Neural cell (in vitro differentiated cells): Measurements from ENCODE around the gene ADAMTS6. TPM values are rescaled to one million over a fixed set of nuclear protein-coding genes. Genes with fewer than 3 reads are reported as not detected.
"Not testable (repeated sequence)": the region's sequence is repeated elsewhere in the genome, so short reads cannot be mapped to it uniquely, and the experiment has no call there.

Source experiments
- H2AFZ ChIP-seq: fragments of 200-600, 300-800 bp; sonication (generic), shearing (Covaris generic); 2 replicates; pipeline ENCODE4 v1.6.0; 2014; ENCODE audit warnings: low read depth, mild to moderate bottlenecking, antibody characterized with exemption, low read length, moderate library complexity
- H3F3A ChIP-seq: fragments of 200-600 bp; shearing (Covaris generic); 2 replicates; pipeline ENCODE4 v1.6.1; 2016; ENCODE audit warnings: mild to moderate bottlenecking, moderate library complexity, mixed read lengths, antibody characterized with exemption, low read length; ENCODE audit not compliant: insufficient read depth, poor library complexity, severe bottlenecking
- H3K27ac ChIP-seq: fragments of 200-600, 300-800 bp; sonication (generic), shearing (Covaris generic); 2 replicates; pipeline ENCODE4 v1.5.1; 2014; ENCODE audit warnings: mild to moderate bottlenecking, low read length, moderate library complexity
- H3K27me3 ChIP-seq: fragments of 300-800, 200-600 bp; sonication (generic), shearing (Covaris generic); 2 replicates; pipeline ENCODE4 v1.6.0; 2014; ENCODE audit warnings: mild to moderate bottlenecking, low read depth, low read length, moderate library complexity; ENCODE audit not compliant: insufficient read depth
- H3K36me3 ChIP-seq: fragments of 300-800, 200-600 bp; sonication (generic), shearing (Covaris generic); 2 replicates; pipeline ENCODE4 v1.5.1; 2014; ENCODE audit warnings: mild to moderate bottlenecking, antibody characterized with exemption, low read length, moderate library complexity; ENCODE audit not compliant: insufficient read depth
- H3K4me2 ChIP-seq: fragments of 300-800, 200-600 bp; sonication (generic), shearing (Covaris generic); 2 replicates; pipeline ENCODE4 v1.6.0; 2014; ENCODE audit warnings: mild to moderate bottlenecking, low read length
- H3K4me3 ChIP-seq: fragments of 300-800, 200-600 bp; sonication (generic), shearing (Covaris generic); 2 replicates; pipeline ENCODE4 v1.5.1; 2014; ENCODE audit warnings: mild to moderate bottlenecking, low read length, moderate library complexity
- H3K79me2 ChIP-seq: fragments of 200-600 bp; shearing (Covaris generic); replicated peaks from 2 replicates; pipeline ENCODE4 v1.6.0; 2014; ENCODE audit warnings: mild to moderate bottlenecking, low read length, moderate library complexity; ENCODE audit not compliant: insufficient read depth
- H3K9ac ChIP-seq: fragments of 300-800, 200-600 bp; sonication (generic), shearing (Covaris generic); 2 replicates; pipeline ENCODE4 v1.6.1; 2016; ENCODE audit warnings: mild to moderate bottlenecking, low read length, mixed read lengths
- H3K9me2 ChIP-seq: fragments of 200-600 bp; shearing (Covaris generic); 2 replicates; pipeline ENCODE4 v1.6.1; 2016; ENCODE audit warnings: mild to moderate bottlenecking, low read length, mixed read lengths; ENCODE audit not compliant: insufficient read depth
- H3K9me3 ChIP-seq: fragments of 200-600, 300-800 bp; sonication (generic), shearing (Covaris generic); 2 replicates; pipeline ENCODE4 v1.6.1; 2016; ENCODE audit warnings: mild to moderate bottlenecking, mixed run types, low read length, moderate library complexity, mixed read lengths
- H4K20me1 ChIP-seq: fragments of 200-600 bp; shearing (Covaris generic); 2 replicates; pipeline ENCODE4 v1.6.1; 2016; ENCODE audit warnings: mild to moderate bottlenecking, mixed run types; ENCODE audit not compliant: insufficient read depth
- EP300 ChIP-seq: fragments of 450-650 bp; conservative IDR thresholded peaks from 2 replicates; pipeline ENCODE4 v1.6.1; 2014; ENCODE audit warnings: antibody characterized with exemption, mild to moderate bottlenecking, moderate library complexity; ENCODE audit not compliant: poor library complexity, severe bottlenecking
- EZH2 ChIP-seq: fragments of 200-600, 300-800 bp; shearing (Covaris generic), sonication (generic); IDR thresholded peaks from 2 replicates; pipeline ENCODE4 v1.6.1; 2014; ENCODE audit warnings: antibody characterized with exemption, low read length, borderline replicate concordance, mild to moderate bottlenecking; ENCODE audit not compliant: insufficient read depth, poor library complexity, severe bottlenecking
- MXI1 ChIP-seq: fragments of 450-650 bp; conservative IDR thresholded peaks from 2 replicates; pipeline ENCODE4 v1.6.1; 2014; ENCODE audit warnings: antibody characterized with exemption, mild to moderate bottlenecking; ENCODE audit not compliant: poor library complexity, severe bottlenecking
- POLR2AphosphoS5 ChIP-seq: IDR thresholded peaks from 2 replicates; pipeline ENCODE4 v1.6.1; 2012
- RAD21 ChIP-seq: fragments of 450-650 bp; conservative IDR thresholded peaks from 2 replicates; pipeline ENCODE4 v1.6.1; 2014; ENCODE audit warnings: antibody characterized with exemption, mild to moderate bottlenecking, moderate library complexity
- SMC3 ChIP-seq: fragments of 450-650 bp; conservative IDR thresholded peaks from 2 replicates; pipeline ENCODE4 v1.6.1; 2014; ENCODE audit warnings: antibody characterized with exemption, mild to moderate bottlenecking, moderate library complexity; ENCODE audit not compliant: poor library complexity
- TAF1 ChIP-seq: IDR thresholded peaks from 2 replicates; pipeline ENCODE4 v1.6.1; 2012; ENCODE audit warnings: low read depth
- polyA plus RNA-seq: library from polyadenylated mRNA; depleted of rRNA; stranded (reverse); fragments of >200 nt; gene quantifications from 2 replicates; pipeline ENCODE4 v1.2.3, GENCODE V29; 2014
- TF ChIP-seq, protein P1 (sequence below): fragments of 450-650 bp; IDR thresholded peaks from 2 replicates; pipeline ENCODE4 v1.5.1; 2014; ENCODE audit warnings: antibody characterized with exemption, mild to moderate bottlenecking, moderate library complexity; ENCODE audit not compliant: poor library complexity, severe bottlenecking
- TF ChIP-seq, protein P2 (sequence below): IDR thresholded peaks from 2 replicates; pipeline ENCODE4 v1.6.1; 2012; ENCODE audit warnings: borderline replicate concordance

The ADAMTS6 gene
- polyA plus RNA-seq, 1 donor from 2014 or later, result 0.58 TPM

DNA sequence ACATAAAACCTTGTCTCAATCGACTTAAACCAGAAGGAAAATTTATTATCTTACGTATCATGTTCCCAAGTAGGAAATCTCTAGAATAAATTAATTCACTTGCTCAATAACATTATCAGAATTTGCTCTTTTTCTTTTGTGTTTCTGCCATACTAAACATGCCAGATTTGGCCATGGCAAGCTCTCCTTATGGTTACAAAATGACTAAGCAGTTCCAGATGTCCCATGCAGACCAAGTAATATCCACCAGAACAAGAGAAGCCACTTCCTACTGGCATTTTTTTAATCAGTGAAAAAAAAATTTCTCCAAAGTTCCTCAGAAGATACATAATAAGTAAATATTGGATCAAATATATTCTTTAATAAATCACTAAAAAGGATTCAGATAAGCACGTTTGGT is 25.2 kb upstream of the ADAMTS6 start:
- Histone ChIP-seq H3K9me3 (no peaks in the 10 kb centered on the region), H3K36me3 (no peaks in the 10 kb centered on the region), H3K4me2 (no peak overlapping the region), H3K27me3 (no peaks in the 10 kb centered on the region), H3K9ac (no peak overlapping the region), H3K9me2 (no peaks in the 10 kb centered on the region), H3K4me3 (no peak overlapping the region), H2AFZ (no peak overlapping the region), H3K27ac (no peak overlapping the region), H3K79me2 (no peaks in the 10 kb centered on the region), H3F3A (no peaks in the 10 kb centered on the region), H4K20me1 (no peaks in the 10 kb centered on the region)
- TF ChIP-seq POLR2AphosphoS5, result no peak

DNA sequence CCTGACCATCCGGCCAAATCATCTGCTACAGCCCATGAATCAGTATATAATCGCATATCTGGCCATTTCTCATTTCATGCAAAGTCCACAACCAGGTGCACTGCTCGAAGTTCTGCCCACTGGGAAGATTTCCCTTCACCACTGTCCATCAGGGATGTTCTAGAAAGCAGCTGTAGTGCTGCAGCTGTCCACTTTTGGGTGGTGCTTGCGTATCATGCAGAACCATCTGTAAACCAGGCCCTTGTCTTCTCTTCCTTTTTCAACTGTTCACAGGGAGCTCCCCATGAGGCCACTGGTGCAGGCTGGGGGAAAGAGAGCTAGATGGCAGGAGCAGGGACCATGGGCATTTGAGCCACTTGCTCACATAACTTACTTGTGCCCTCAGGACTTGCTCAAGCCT is 7.4 kb upstream of the ADAMTS6 start:
- H4K20me1 ChIP-seq, result no peaks in the 10 kb centered on the region
- H3K36me3 ChIP-seq, result no peaks in the 10 kb centered on the region
- no peaks in the 10 kb centered on the region for H3K27me3 ChIP-seq
- no peak overlapping the region for H3K4me3 ChIP-seq
- H3K4me2 ChIP-seq, result no peak overlapping the region
- no peak overlapping the region for H2AFZ ChIP-seq
- H3K9me3 ChIP-seq, result no peaks in the 10 kb centered on the region
- no peaks in the 10 kb centered on the region for H3K79me2 ChIP-seq
- no peaks in the 10 kb centered on the region for H3K9me2 ChIP-seq
- H3K9ac ChIP-seq, result no peak overlapping the region
- TF ChIP-seq EP300, result no peak
- no peak for TF ChIP-seq MXI1
- TF ChIP-seq, protein P1, sequence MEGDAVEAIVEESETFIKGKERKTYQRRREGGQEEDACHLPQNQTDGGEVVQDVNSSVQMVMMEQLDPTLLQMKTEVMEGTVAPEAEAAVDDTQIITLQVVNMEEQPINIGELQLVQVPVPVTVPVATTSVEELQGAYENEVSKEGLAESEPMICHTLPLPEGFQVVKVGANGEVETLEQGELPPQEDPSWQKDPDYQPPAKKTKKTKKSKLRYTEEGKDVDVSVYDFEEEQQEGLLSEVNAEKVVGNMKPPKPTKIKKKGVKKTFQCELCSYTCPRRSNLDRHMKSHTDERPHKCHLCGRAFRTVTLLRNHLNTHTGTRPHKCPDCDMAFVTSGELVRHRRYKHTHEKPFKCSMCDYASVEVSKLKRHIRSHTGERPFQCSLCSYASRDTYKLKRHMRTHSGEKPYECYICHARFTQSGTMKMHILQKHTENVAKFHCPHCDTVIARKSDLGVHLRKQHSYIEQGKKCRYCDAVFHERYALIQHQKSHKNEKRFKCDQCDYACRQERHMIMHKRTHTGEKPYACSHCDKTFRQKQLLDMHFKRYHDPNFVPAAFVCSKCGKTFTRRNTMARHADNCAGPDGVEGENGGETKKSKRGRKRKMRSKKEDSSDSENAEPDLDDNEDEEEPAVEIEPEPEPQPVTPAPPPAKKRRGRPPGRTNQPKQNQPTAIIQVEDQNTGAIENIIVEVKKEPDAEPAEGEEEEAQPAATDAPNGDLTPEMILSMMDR, result no peak
- TF ChIP-seq POLR2AphosphoS5, result no peak
- TF ChIP-seq, protein P2, sequence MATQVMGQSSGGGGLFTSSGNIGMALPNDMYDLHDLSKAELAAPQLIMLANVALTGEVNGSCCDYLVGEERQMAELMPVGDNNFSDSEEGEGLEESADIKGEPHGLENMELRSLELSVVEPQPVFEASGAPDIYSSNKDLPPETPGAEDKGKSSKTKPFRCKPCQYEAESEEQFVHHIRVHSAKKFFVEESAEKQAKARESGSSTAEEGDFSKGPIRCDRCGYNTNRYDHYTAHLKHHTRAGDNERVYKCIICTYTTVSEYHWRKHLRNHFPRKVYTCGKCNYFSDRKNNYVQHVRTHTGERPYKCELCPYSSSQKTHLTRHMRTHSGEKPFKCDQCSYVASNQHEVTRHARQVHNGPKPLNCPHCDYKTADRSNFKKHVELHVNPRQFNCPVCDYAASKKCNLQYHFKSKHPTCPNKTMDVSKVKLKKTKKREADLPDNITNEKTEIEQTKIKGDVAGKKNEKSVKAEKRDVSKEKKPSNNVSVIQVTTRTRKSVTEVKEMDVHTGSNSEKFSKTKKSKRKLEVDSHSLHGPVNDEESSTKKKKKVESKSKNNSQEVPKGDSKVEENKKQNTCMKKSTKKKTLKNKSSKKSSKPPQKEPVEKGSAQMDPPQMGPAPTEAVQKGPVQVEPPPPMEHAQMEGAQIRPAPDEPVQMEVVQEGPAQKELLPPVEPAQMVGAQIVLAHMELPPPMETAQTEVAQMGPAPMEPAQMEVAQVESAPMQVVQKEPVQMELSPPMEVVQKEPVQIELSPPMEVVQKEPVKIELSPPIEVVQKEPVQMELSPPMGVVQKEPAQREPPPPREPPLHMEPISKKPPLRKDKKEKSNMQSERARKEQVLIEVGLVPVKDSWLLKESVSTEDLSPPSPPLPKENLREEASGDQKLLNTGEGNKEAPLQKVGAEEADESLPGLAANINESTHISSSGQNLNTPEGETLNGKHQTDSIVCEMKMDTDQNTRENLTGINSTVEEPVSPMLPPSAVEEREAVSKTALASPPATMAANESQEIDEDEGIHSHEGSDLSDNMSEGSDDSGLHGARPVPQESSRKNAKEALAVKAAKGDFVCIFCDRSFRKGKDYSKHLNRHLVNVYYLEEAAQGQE, result no peak
- TF ChIP-seq RAD21, result no peak
- no peak for TF ChIP-seq TAF1
- no peak for TF ChIP-seq SMC3
- no peak for TF ChIP-seq EZH2
- no peak overlapping the region for H3K27ac ChIP-seq
- no peaks in the 10 kb centered on the region for H3F3A ChIP-seq

DNA sequence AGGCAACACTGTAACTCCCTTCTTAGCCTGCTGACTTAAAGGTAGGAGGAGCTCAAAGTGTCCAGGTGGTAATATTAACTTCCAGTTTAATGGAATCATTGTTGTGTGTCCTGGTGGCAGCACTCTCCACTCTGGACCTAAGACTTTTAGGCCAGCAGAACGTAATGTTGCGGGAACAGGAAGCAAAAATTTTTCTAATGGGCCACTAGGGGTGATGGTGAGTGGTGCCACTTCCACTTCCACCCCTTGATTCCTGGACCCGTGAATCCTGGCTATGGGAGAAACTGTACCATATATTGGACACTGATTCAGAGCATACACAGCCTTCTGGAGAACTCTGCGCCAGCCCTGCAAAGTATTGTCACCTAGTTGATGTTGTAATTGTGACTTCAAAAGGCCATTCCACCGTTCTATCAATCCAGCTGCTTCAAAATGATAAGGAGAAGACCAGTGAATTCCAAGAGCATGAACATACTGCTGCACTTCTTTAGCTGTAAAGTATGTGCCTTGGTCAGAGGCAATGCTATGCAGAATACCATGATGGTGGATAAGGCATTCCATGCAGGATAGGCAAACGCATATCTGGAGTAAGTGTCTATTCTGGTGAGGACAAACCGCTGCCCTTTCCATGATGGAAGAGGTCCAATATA is 6.4 kb upstream of the ADAMTS6 start:
- H3F3A ChIP-seq, H3K9me2 ChIP-seq, H4K20me1 ChIP-seq, H3K9ac ChIP-seq, H3K4me2 ChIP-seq, H2AFZ ChIP-seq, H3K79me2 ChIP-seq, H3K9me3 ChIP-seq, H3K27me3 ChIP-seq, H3K36me3 ChIP-seq, H3K4me3 ChIP-seq, H3K27ac ChIP-seq: not testable (repeated sequence)

DNA sequence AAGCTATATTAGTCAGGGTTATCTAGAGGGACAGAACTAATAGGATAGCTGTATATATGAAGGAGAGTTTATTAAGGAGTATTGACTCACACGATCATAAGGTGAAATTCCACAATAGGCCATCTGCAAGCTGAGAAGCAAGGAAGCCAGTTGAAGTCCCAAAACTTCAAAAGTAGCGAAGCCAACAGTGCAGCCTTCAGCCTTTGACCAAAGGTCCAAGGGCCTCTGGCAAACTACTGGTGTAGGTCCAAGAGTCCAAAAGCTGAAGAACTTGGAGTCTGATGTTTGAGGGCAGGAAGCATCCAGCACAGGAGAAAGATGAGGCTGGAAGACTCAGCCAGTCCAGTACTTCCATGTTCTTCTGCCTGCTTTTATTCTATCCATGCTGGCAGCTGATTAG is 5.1 kb upstream of the ADAMTS6 start:
- H4K20me1 ChIP-seq, H3K9me2 ChIP-seq, H3K4me3 ChIP-seq, H3K4me2 ChIP-seq, H3F3A ChIP-seq, H3K9me3 ChIP-seq, H3K9ac ChIP-seq, H2AFZ ChIP-seq, H3K27me3 ChIP-seq, H3K79me2 ChIP-seq, H3K27ac ChIP-seq, H3K36me3 ChIP-seq: not testable (repeated sequence)
